Endometrial microvascular endothelial cells (primary cell): ENCODE data around the gene ATP2B2. TPM values are rescaled to one million over a fixed set of nuclear protein-coding genes. Genes with fewer than 3 reads are reported as not detected.

Experiments used
- in situ Hi-C: cut with HindIII; loops from 2 replicates; pipeline ENCODE4 v1.10.0; 2017; ENCODE audit warnings: low sequenced_read_pairs, low pct_unique_long_range_greater_than_20kb; ENCODE audit errors: inconsistent ontology term
- total RNA-seq: library from RNA; depleted of rRNA; stranded (reverse); fragments of >200 nt; gene quantifications from one replicate; pipeline ENCODE4 v1.2.3, GENCODE V29; 2015; ENCODE audit errors: inconsistent ontology term

The ATP2B2 gene
- total RNA-seq, 1 donor from 2014 or later = not detected

DNA sequence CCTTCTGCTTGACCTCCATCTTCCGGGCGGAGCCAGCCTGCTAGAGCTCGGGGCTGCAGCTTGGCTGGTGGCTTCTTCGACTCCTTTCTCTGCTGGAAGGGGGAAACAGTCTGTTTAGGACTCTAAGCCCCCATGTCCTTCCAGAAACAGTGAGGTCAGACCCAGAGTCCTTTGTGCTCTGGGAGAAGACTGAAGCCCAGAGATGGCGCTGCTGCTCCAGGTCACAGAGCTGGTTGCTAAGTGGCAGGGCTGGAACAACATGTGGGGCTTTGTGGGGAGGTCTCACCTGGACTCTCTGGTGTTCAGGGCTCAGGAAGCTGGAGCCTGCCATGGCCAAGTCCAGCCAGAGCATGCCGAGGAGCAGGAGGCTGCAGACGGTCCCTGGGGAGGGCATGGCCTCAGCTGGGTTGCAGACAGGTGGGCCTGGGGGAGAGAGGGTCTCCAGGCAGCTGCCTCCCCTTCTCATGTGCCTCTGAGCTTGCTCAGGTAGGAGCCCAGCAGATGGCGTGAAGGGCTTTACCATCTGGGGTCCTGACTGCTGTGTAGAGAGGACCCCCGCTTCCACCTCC, 215.5 kb downstream of the ATP2B2 start:
- in situ Hi-C loops = no loop called here

DNA sequence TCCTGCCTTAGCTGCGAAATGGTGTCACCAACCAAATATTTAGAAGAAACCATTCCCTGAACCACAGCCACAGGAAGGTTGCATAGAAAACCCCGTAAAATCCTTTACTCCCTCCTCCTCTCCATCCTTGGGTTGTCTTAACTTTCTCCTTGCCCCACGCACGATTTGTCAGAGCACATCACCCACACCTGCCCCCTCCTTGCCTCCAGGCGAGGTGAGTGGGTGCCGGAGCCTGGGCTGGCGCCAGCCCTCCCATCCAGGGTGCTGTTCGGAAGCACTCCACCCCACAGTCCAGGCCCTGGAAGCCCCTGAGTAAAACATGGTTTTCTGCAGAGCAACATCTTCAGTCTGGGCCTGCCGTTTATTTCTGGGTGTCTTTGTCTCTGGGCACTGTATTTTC, 216.3 kb downstream of the ATP2B2 start:
- in situ Hi-C loops = no loop called here

DNA sequence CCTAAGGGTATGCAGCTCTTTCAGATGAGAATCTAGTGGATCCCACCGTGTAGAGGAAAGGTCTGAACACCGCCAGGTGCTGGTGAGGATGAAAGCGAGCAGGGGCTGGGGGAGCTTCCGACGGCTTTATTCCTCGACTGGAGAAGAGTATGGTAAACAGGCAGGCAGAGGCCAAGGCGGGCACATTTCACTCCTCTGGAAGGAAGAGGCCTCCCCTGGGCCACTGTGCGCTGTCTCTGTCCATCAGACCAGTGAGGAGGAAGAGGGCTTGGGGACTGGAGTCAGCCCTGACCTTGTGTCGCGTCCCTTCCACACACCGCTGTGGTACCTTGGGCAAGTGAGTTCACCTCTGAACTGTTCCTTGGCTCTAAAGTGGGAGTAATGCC, 216.8 kb downstream of the ATP2B2 start:
- in situ Hi-C loops = no loop called here

DNA sequence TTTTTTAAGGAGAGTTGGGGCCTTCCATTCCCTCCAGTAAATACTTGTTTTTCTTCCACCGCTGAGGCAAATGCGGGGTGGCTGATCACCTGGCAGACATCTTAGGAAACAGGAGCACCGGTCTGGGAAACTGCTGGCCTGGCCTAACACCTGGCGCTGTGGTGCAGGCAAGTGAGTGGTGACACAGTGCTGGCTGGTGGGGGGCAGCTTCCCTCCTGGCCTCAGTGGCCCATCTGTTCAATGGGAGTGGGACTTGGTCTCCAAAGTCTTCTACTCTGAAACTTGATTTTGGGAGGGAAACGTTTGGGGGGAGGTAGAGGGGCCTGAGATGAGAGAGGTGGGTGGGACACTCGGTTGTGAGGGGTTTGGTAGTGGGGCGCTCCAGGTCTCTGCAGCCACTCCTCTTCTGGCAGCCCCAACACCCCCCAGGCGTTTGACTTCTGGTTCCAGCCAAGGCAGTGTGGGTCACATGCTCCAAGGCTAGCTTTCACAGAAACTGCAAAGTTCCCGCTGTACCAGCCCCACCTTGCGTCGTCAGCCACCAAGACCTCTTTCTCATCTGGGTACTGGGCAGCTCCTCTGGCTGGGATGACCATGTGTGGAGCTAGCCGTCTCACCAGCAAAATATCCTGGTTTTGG, 217.3 kb downstream of the ATP2B2 start:
- in situ Hi-C loops = no loop called here

DNA sequence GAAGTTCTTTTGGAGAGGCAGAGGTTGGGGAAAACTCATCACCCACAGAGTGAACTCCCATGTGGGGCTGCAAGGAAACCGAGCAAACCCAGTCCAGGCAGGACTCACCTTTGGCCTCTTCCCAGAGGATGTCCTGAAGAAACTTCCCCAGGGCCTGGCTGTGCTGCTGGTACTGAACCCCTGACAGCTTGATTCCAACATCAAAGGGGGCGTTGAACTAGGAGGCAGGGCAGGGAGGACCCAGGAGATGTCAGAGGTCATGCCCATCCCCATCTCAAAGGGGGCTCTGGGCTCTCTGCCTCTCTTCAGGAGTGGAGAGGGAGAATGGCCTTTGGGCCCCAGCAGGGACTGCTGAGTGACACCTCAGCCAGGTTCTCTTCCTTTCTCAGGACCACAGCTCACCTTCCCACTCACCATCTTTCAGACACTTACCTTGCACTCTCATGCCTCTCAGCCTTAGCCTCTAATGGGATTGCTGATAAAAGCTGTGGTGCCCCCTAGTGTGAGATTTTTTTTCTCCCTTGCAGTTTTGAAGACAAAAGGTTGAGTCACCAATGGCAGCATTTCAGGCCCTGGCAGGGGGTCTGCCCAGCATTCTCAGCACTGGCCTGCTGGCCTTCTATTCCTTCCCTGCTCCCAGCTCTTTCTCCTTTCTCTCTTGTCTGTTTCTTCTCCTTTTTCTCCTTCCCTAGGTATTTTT, 218.6 kb downstream of the ATP2B2 start:
- in situ Hi-C loops = no loop called here

DNA sequence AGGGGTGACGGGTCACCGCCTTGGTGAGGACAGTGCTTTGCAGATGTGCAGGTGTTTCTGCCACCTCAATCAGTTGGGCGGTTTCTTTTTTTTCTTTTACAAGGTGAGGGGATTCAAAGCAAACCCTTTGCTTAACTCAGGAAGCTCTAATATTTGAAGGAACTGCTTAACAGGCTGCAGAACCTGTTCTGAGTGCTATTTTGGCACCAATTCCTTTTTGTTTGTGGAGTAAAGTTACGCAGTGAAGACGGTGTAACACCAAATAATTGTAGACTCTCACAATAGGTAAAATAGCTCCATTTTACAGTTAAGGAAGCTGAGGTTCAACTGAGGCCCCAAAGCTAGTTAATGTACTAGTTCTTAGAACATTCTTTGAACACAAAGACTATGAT, 219.3 kb downstream of the ATP2B2 start:
- in situ Hi-C loops = no loop called here

DNA sequence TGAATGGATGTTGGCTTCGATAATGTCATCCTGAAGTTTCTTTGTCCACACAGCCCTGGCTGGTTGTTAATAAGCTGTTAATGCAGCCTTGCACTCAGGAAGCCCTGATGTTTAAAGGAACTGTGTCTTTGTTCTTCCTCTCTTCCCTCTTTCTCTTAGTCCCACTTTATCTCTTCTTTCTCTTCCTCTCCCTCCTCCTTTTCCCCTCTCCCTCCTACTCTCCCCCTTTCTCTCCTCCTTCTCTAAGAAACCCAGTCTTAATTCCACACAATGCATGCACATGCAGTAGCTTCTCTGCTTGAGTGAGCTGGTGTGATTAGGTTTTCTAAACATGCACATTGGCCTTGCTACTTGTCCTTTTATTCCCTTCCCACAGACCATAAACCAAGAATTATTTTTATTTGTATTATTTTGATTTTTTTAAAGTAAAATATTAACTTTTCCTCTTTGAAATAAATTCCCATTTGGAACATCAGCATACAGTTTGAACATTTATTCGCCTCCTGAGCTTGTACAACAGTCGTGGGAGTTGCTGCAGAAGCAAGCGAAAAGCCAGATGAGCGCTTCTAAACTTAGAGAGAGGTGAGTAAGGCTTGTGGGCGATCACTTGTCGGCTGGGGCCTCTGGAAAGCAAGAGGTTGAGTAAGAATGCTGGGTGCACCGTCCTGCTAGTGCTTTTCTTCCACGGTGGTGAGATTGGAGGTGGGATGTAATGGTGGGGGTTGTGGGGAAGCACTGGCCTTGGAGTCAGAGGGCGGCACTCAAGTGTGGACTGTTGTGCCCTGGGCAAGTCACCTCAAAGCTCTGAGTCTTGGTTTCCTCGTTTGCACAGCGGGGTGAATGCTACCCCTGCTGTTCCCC, 219.9 kb downstream of the ATP2B2 start:
- in situ Hi-C loops = no loop called here

DNA sequence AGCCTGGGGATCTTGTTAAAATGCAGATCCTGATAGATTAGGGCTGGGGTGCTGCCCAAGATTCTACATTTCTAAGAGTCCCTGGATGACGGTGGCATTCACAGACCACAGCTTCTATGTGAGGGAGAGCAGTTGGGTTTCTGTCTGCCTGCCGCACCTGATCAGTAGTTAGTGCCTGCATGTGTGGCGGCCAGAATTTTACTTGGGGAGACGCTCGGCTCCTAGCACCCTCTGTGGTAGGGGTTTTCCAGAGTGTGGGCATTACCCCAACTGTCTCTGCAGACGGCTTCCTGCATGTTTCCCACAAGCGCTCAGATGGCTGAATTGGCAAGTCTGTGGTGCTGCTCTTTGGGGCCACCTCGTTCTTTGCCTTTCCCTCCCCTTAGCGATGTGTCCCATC, 220.9 kb downstream of the ATP2B2 start:
- in situ Hi-C loops = no loop called here

DNA sequence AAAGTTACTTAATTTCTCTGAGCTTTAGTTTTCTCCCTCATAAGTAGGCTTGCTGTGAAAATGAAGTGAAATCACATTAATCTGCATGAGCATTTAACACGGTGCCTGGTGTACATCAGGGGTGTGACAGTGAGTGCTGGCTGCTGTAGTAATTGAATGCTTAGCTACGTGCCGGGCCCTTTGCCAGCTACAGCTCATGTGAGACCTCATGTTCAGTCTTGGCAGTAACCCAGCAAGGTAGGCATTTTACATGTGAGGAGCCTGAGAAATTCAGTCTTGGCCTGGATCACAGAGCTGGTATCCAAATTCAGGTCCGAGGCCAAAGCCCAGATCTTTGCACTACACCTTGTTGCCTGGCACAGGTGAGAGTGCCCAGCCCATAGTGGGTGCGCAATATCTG, 221.7 kb downstream of the ATP2B2 start:
- in situ Hi-C loops = no loop called here

DNA sequence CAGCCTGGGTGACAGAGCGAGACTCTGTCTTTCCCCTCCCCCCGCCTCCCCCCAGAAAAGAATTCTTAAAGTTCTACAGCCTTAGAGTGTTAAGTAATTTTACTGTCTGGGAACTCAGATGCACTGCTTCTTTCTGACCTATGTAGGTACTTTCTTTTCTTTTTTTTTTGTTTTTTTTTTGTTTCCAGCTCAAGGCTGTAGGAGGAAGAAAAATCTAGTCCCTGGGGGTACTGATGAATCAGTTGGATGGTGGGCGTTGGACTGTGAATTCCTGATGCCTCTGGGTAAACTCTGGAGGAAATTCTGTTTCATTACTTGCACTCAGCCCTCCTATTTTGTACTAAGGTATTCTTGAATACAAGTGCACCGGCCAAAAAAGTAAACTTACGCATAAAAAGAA, 223.4 kb downstream of the ATP2B2 start:
- in situ Hi-C loops = no loop called here

DNA sequence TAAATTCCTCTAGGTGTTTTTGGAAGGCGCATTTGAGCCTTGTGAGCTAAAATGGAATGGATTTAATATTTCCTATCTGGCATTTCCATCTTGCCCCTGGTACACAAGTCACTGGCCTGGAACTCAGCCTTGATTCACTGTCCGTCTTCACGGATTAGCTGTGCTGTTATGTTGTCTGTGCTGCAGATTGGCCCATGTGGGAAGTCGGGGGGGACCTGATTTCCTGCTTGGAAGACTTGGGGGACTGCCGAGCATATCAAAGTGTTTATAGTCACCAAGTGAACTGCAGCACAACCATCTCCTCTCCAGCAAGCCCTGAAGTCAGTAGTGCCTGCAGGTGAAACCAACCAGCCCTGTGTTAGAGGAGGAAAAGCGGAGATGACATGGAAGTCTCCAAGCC, 224.8 kb downstream of the ATP2B2 start:
- in situ Hi-C loops = no loop called here

DNA sequence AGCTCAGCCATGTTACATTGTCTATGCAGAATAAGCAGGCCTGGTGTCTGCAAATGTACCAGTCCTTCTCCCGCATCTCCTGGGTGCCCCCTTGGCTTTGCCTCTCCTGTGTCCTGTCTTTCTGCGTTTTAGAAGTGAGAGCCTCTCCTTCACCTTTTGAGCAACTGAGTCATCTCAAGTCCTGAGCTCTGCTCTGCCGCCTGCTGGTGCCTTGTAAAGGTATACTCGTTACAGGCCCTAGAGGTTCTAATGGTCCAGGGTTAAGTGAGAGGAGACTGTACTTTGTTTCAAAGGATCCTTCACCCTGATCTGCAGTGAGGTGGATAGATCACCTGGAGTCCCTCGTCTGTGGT, 225.2 kb downstream of the ATP2B2 start:
- in situ Hi-C loops = no loop called here

DNA sequence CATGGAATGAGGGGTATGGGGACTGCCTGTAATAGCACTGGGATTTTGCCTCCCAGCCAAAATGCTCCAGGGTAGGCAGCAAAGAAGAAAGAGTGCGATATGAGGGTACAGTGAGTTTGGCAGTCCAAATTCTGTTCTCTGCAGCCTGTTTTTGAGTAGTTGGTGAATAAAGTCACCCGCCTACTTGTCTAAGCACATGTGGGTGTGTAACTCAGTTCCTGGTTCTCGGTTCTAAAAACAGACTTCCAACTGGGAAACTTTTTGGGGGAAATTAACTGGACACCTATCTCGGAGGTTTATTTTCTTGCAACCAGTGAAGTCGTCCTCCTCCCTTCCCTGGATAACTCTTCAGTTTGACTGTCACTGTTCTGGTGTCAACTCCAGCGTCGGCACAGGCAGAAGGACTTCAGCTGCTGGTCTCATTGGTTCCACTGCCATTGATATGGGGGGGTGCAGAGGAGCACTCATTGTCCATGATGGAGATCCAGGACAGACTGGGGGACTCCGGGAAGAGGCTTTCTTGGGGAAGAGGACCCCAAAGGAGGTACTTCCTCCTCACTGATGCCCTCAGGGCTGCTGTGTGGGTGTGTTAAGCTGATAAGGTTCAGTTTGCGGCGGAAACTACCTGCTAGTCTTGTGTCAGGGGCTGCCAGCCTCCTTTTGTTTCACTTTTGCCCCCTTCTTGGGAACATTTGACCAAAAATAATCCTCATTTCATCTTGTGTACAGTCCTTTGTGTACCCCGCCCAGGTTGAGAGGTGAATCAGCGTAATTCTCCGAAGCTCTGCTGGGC, 225.8 kb downstream of the ATP2B2 start:
- in situ Hi-C loops = no loop called here

DNA sequence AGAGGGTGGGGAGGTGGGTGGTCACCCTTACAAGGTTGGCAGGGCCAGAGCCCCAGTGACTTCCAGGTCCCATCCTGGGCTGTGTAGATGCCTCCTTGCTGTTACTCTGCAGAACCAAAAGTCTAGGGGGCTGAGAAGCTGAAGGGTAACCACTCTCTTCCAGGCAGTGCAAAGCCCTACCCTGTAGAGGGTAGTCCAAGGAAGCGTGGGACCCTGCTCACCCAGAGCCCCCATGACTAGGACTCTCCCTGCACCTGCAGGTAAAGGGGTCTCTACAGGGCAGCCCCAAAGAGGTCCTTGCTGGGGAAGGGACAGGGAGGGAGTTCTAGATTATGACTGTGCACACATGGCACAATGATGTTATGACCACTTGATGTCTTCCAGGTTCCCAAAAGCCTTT, 226.9 kb downstream of the ATP2B2 start:
- in situ Hi-C loops = no loop called here

DNA sequence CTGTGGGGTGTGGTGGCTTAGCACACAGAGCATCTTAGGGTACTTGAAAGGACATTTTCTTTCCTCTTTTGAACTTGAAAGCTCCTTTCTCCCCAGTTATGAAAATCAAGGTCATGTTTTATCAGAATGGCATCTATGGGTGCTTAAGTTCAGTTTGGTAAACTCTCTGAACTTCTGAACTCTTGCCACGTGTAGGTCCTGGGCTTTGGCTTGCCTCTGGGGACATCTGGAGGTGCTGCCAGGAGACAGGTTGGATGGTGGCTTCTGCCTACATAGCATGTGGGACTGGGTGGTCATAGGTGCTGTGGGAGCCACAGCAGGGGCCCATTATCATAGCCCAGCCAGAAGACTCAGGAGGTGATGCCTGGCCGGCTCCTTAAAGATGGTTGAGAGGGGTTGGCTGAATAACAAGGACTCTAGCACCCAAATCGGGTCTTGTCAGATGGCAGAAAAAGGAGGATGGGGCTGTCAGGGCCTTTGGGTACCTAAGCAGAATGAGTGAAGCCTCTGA, 228.2 kb downstream of the ATP2B2 start:
- in situ Hi-C loops = no loop called here

DNA sequence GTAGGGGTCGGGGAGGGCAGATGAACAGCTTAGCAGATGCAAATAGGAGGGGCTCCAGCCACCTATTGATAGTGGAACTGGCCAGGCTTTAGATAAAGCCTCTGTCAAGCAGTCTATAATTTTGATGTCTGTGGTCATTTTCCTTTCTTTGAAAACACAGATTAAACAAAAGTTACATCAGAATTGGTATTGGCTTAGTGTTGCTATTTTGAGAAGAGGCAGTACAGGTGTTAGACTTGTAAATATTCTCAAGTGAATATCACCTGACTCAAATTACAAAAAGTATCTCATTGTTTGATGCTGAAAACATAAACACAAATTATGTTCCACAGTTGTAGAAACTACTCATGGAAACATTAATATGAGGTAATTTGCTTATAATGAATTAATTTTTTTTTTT, 230.8 kb downstream of the ATP2B2 start:
- in situ Hi-C loops = no loop called here
